Osteocyte (in vitro differentiated cells): ENCODE measurements around the gene PYGM. TPM values are rescaled to one million over a fixed set of nuclear protein-coding genes. Genes with fewer than 3 reads are reported as not detected.

Experiments
- DNase-seq: peaks from one replicate; pipeline ENCODE4 v3.0.0; 2021; ENCODE audit warnings: mixed read lengths; ENCODE audit not compliant: unreplicated experiment; ENCODE audit errors: extremely low spot score
- H3K27ac Mint-ChIP-seq: one replicate; pipeline ENCODE4 v1.8.0; 2021; ENCODE audit warnings: mild to moderate bottlenecking, mixed read lengths; ENCODE audit not compliant: unreplicated experiment
- H3K27me3 Mint-ChIP-seq: one replicate; pipeline ENCODE4 v1.8.0; 2021; ENCODE audit warnings: mixed read lengths; ENCODE audit not compliant: unreplicated experiment
- H3K36me3 Mint-ChIP-seq: one replicate; pipeline ENCODE4 v1.8.0; 2021; ENCODE audit warnings: mixed read lengths; ENCODE audit not compliant: unreplicated experiment
- H3K4me1 Mint-ChIP-seq: one replicate; pipeline ENCODE4 v1.8.0; 2021; ENCODE audit warnings: mixed read lengths; ENCODE audit not compliant: unreplicated experiment
- H3K4me3 Mint-ChIP-seq: one replicate; pipeline ENCODE4 v1.8.0; 2021; ENCODE audit warnings: mild to moderate bottlenecking, moderate library complexity, mixed read lengths; ENCODE audit not compliant: unreplicated experiment
- H3K9me3 Mint-ChIP-seq: one replicate; pipeline ENCODE4 v1.8.0; 2021; ENCODE audit warnings: mixed read lengths; ENCODE audit not compliant: unreplicated experiment
- total RNA-seq: library from RNA; stranded (reverse); gene quantifications from 2 replicates; pipeline ENCODE4 v1.2.1, GENCODE V29; 2021
- TF ChIP-seq, protein P1 (sequence below): fragments of 200-600 bp; sonication (generic); IDR thresholded peaks from 2 replicates; pipeline ENCODE4 v1.5.0; 2021; ENCODE audit warnings: antibody characterized with exemption, mild to moderate bottlenecking, moderate library complexity

The PYGM gene
- total RNA-seq, 1 donor from 2014 or later: 0.73 TPM

GRCh38 chr11:64790205-64791095 lies 30.7 kb upstream of the PYGM start:
- Mint-ChIP-seq H3K4me3 (no peak overlapping the region), H3K27me3 (no peaks in the 10 kb centered on the region), H3K9me3 (no peaks in the 10 kb centered on the region), H3K36me3 (peaks cover 3% of the 10 kb centered on the region), H3K4me1 (no peaks in the 10 kb centered on the region), H3K27ac (no peak overlapping the region)
- TF ChIP-seq, protein P1, sequence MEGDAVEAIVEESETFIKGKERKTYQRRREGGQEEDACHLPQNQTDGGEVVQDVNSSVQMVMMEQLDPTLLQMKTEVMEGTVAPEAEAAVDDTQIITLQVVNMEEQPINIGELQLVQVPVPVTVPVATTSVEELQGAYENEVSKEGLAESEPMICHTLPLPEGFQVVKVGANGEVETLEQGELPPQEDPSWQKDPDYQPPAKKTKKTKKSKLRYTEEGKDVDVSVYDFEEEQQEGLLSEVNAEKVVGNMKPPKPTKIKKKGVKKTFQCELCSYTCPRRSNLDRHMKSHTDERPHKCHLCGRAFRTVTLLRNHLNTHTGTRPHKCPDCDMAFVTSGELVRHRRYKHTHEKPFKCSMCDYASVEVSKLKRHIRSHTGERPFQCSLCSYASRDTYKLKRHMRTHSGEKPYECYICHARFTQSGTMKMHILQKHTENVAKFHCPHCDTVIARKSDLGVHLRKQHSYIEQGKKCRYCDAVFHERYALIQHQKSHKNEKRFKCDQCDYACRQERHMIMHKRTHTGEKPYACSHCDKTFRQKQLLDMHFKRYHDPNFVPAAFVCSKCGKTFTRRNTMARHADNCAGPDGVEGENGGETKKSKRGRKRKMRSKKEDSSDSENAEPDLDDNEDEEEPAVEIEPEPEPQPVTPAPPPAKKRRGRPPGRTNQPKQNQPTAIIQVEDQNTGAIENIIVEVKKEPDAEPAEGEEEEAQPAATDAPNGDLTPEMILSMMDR: no peak
- no peak for DNase-seq

GRCh38 chr11:64789331-64790204 lies 29.8 kb upstream of the PYGM start:
- TF ChIP-seq, protein P1: no peak
- no peak for DNase-seq
- Mint-ChIP-seq H3K27ac (no peak overlapping the region), H3K4me1 (no peaks in the 10 kb centered on the region), H3K9me3 (no peaks in the 10 kb centered on the region), H3K36me3 (peaks cover 3% of the 10 kb centered on the region), H3K27me3 (no peaks in the 10 kb centered on the region), H3K4me3 (no peak overlapping the region)

- no peaks in the 10 kb centered on the region for H3K27me3 Mint-ChIP-seq
- no peak overlapping the region for H3K27ac Mint-ChIP-seq
- H3K36me3 Mint-ChIP-seq: peaks cover 3% of the 10 kb centered on the region
- H3K4me3 Mint-ChIP-seq: no peak overlapping the region
- no peaks in the 10 kb centered on the region for H3K9me3 Mint-ChIP-seq
- no peak for DNase-seq
- TF ChIP-seq, protein P1: no peak
- H3K4me1 Mint-ChIP-seq: no peaks in the 10 kb centered on the region
Observed at GRCh38 chr11:64788321-64789215, 28.8 kb upstream of the PYGM start.

DNA sequence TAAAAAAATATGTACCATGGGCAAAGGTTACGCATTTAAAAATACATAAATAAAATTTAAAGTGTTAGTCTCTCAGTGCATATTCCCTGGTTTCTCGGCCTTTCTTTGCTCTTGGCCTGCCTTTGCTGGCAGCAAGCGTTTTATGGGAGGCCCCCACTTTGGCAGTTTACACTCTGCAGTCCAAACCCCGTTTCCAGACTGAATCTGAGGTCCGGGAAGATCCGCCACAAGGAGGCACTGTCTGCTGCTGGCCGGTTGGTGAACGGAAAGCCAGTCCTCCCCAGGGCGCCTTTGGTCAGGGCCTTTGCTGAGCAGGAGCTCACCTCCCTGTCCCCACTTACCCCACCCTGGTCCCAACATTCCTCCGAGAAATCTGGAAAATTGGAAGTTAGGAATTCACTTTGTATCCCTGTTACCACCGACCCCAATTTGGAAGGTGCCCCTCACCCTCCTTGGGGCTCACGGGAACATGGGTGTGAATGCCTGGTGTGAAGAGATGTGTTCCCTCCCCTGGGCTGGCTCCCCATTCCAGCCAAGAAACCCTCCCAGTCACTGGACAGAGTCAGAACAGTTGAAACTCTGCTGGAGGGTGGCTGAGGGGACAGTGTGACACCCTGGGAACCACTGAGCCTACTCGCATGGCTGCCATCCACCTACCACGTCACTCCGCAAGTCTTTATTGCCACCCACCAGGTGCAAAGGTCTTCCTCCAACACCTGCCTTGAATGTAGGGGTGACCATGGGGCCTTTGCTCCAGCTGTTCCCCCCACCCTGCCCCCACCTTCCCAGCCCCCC lies 27.9 kb upstream of the PYGM start:
- no peak overlapping the region for H3K27ac Mint-ChIP-seq
- H3K27me3 Mint-ChIP-seq: no peaks in the 10 kb centered on the region
- TF ChIP-seq, protein P1: peak; percentile 71
- H3K4me3 Mint-ChIP-seq: no peak overlapping the region
- H3K36me3 Mint-ChIP-seq: peaks cover 3% of the 10 kb centered on the region
- H3K9me3 Mint-ChIP-seq: no peaks in the 10 kb centered on the region
- DNase-seq: no peak
- no peaks in the 10 kb centered on the region for H3K4me1 Mint-ChIP-seq
